Adipose tissue (tissue), 3 donors: ENCODE measurements around the gene HDHD5. TPM values are rescaled to one million over a fixed set of nuclear protein-coding genes. Genes with fewer than 3 reads are reported as not detected.

ENCODE experiments used
- H3K27ac ChIP-seq: one replicate; pipeline ENCODE4 v1.5.1; 2013; ENCODE audit warnings: low read depth, low read length
- WGBS, 3 donors: extraction: QIAGEN DNeasy Blood & Tissue Kit; methylation state at CpG; one replicate each; pipeline ENCODE4 v1.1.7; 2013; 5-methylcytosine and 5-hydroxymethylcytosine counted together
- polyA plus RNA-seq, 3 donors: library from polyadenylated mRNA; stranded (reverse); fragments of 200-250 nt; gene quantifications; one replicate each; pipeline ENCODE4 v1.2.3, GENCODE V29; 2013
- donor health status: healthy with polysubstance abuse.
- donor health status: Bipolar disorder and iron deficiency.
- donor health status: healthy.

HDHD5 gene
- polyA plus RNA-seq, 3 donors: 24.1 to 39.1 (median 26.3) TPM

DNA sequence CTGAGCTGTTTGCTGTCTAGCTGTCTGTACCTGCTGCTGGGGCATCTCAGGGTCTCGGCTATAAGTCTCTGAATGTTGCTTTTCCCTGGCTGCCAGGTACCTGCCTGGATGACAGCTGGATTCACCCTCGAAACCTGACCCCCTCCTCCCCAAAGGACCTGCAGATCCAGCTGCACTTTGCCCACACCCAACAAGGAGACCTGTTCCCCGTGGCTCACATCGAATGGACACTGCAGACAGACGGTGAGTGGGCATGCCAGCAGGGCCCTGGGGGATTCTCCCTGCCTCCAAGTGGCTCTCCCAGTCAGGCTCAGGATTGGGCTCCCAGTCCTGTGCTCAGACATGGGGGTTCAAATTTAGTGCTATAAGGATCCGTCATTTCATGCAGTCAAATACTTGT is 61.4 kb downstream of the HDHD5 start:
- H3K27ac ChIP-seq: no peak overlapping the region
- WGBS, 3 donors: 81 to 86% (median 85%) methylated on average over 6 of the region's 6 CpGs

GRCh38 chr22:17097062-17097461 is 62.0 kb downstream of the HDHD5 start:
- 51 to 79% (median 59%) methylated on average over 6 of the region's 6 CpGs for WGBS, 3 donors
- H3K27ac ChIP-seq: no peak overlapping the region

DNA sequence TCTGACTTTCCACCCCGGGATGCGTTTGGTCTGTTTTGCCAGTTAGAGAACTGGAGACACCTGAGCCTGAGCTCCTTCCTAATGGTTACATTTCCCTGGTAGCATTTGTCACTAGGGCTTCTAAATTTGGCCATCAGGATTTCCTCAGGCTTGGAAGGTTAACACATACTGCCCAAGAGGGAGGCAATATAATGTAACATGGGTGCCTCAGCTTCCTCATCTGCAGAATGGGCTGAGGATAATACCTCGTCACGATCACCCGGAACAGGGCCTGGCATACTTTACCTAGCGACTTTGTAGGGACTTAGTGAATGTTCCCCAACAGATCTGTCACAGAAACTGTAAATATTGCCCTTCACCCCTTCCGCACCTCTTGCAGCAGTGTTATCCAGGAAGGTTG is 63.0 kb downstream of the HDHD5 start:
- 85 to 91% (median 86%) methylated on average over 7 of the region's 7 CpGs for WGBS, 3 donors

DNA sequence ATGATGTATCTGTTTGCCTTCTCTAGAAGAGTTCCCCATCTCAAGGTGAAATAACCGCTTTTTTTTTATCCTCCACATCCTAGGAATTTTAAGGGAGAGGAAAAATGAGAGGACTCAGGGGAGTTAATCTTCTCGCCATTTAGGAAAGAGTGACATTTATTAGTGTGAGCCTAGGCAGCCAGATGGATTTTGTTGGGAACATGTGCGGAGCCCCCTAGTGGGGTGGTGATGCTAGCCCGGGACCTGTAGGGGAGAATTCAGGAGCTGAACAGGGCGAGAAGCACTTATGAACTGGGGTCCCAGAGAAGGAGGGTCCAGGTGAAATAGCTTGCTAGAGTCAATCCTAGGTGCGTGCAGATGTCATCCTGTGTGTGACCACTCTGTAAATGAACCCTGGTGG is 63.5 kb downstream of the HDHD5 start:
- 87 to 89% (median 88%) methylated on average over 6 of the region's 6 CpGs for WGBS, 3 donors
- H3K27ac ChIP-seq: no peak overlapping the region

More for the DNA sequence above, 63.0 kb downstream of the HDHD5 start:
- no peak overlapping the region for H3K27ac ChIP-seq

DNA sequence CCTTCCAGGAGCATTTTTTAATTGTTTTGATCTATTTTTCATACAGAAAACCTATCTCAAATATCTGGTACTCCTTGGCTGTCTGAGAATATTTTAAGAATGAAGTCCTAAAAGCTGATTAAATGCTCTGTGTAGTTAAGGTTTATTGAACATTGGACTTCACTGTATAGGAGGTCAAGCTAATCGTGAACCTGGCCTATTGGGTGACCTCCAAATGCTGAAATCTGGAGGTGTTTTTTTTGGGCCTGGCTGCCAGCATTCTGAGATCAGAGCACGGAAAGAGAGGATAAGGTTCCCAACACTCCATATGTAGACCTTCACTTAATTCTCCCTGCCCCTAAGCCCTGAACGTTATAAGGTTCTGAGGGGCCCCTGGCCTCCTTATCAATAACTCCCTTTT is 66.0 kb downstream of the HDHD5 start:
- H3K27ac ChIP-seq: no peak overlapping the region
- 41 to 81% (median 73%) methylated on average over 3 of the region's 3 CpGs for WGBS, 3 donors

GRCh38 chr22:17091851-17092250 is 67.2 kb downstream of the HDHD5 start:
- WGBS, 3 donors: 57 to 71% (median 68%) methylated on average over 4 of the region's 4 CpGs
- no peak overlapping the region for H3K27ac ChIP-seq

DNA sequence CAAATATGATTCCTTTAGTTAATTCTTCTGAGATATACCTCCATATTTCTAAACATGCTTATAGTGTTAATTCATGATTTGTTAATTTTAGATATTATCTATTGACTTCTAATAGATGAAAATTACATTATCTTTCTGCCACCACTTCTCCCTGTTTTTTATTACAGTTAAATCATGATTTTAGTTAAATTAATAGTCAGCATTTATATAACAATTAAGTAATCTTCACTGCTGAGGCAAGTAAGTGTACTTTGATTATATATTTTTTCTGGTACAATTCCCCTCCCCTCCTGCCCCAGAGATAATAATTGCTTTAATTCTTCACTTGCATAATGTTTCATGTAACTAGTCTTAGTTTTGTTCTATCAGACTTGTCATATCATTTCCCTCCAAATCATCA is 68.5 kb downstream of the HDHD5 start:
- no peak overlapping the region for H3K27ac ChIP-seq

Other genes with a start within 250 kb of the HDHD5 start
- not detected for gene GAB4, start 151.1 kb downstream of the HDHD5 start, polyA plus RNA-seq
- 10 to 100 TPM in 2 of 3 donors, 1 to 10 TPM in 1; 5.0 to 19.7 (median 11.0) TPM for gene IL17RA, start 74.3 kb downstream of the HDHD5 start, polyA plus RNA-seq
- under 1 TPM; 0.11 to 0.37 (median 0.28) TPM for gene TMEM121B, start 37.9 kb downstream of the HDHD5 start, polyA plus RNA-seq
- 1 to 10 TPM; 6.2 to 9.2 (median 7.9) TPM for gene ADA2, start 60.2 kb upstream of the HDHD5 start, polyA plus RNA-seq
- gene CECR2, start 210.2 kb upstream of the HDHD5 start, polyA plus RNA-seq: 1 to 10 TPM in 2 of 3 donors, under 1 TPM in 1; 0.90 to 1.4 (median 1.1) TPM